Duodenal mucosa (tissue), 2 donors: Measurements from ENCODE around the gene LTO1.
A peak's percentile ranks its signal among the peaks of the same experiment; 100 is the strongest.

Experiments used
- H3K27ac ChIP-seq: one replicate; pipeline ENCODE4 v1.7.0; 2013; ENCODE audit warnings: low read depth, low read length
- H3K27me3 ChIP-seq, 2 donors: one replicate each; pipeline ENCODE4 v1.7.0; 2013; ENCODE audit warnings: low read length in 2 of 2, control low read depth in 1 of 2; ENCODE audit not compliant: insufficient read depth in 2 of 2, control insufficient read depth in 1 of 2
- H3K36me3 ChIP-seq, 2 donors: one replicate each; pipeline ENCODE4 v1.7.0; 2013; ENCODE audit warnings: low read length in 2 of 2, control low read depth in 1 of 2; ENCODE audit not compliant: insufficient read depth in 2 of 2, control insufficient read depth in 1 of 2
- H3K4me1 ChIP-seq, 2 donors: one replicate each; pipeline ENCODE4 v1.7.0; 2013; ENCODE audit warnings: low read length in 2 of 2, control low read depth in 1 of 2; ENCODE audit not compliant: insufficient read depth in 2 of 2, control insufficient read depth in 1 of 2
- H3K4me3 ChIP-seq, 2 donors: one replicate each; pipeline ENCODE4 v1.7.0; 2013; ENCODE audit warnings: low read length in 2 of 2, low read depth in 1 of 2
- H3K9ac ChIP-seq, 2 donors: one replicate each; pipeline ENCODE4 v1.7.0; 2013; ENCODE audit warnings: low read length in 2 of 2, low read depth in 1 of 2
- H3K9me3 ChIP-seq, 2 donors: one replicate each; pipeline ENCODE4 v1.7.0; 2013; ENCODE audit warnings: low read length in 2 of 2, control low read depth in 1 of 2; ENCODE audit not compliant: control insufficient read depth in 1 of 2

The LTO1 gene

DNA sequence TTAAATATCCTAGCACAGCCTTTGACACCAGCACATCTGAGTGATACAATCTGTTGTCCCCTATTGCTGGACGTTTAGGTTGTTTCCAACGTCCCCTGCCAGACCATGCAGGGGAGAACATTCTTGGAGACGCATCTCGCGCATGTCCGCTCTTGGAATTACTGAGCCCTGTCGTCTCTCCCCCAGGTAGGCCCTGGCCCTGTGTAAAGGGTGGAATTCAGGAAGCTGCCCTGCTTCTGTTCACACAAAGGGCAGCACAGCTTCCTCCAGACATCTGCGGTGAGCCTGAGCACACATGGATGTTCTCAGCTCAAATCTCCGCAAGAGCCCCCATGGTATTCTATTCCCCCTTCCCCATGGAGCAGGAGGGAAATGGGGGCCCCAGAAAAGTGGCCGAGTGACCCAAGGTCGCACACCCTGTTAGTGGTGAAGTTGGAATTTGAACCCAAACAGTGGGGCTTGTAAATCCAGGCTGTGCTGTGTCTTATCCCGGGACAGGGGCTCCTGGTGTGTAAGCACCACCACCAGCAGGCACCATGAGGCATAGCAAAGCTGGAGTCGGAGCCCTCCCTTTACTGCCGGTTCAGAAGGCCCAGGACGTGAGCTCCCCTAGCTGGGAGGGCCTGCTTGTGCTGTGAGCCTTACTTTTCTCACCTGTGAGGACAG lies 33.7 kb upstream of the LTO1 start:
- peaks cover 21 to 23% of the 10 kb centered on the region in 2 donors for H3K4me1 ChIP-seq
- peaks cover 3 to 34% of the 10 kb centered on the region in 2 donors for H3K27me3 ChIP-seq
- no peak overlapping the region for H3K4me3 ChIP-seq
- no peaks in the 10 kb centered on the region for H3K36me3 ChIP-seq
- H3K9ac ChIP-seq = no peak overlapping the region
- H3K27ac ChIP-seq = no peak overlapping the region
- no peaks in the 10 kb centered on the region for H3K9me3 ChIP-seq

DNA sequence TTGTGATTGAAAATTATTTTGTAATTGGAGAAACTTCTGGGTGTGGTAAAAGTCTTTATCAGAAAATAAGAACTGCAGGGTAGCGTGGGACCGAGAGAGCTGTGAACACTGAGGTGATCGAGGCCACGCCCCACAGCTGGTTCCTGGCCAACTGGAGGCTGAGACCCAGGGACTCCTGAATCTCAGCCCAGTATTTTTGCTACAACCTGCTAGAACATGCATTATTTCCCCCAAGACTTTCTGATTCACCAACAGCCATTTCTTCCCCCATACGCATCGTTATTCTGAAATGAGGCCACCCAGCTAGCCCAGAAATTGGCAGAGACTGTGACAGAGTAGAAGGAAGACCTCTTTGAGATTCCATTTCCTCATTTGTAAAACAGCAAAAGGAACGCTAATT lies 32.0 kb upstream of the LTO1 start:
- Histone ChIP-seq H3K27me3 (peaks cover 7 to 45% of the 10 kb centered on the region in 2 donors), H3K27ac (no peak overlapping the region), H3K4me1 (peaks cover 21 to 23% of the 10 kb centered on the region in 2 donors), H3K36me3 (no peaks in the 10 kb centered on the region), H3K9me3 (no peaks in the 10 kb centered on the region), H3K4me3 (no peak overlapping the region), H3K9ac (no peak overlapping the region)

DNA sequence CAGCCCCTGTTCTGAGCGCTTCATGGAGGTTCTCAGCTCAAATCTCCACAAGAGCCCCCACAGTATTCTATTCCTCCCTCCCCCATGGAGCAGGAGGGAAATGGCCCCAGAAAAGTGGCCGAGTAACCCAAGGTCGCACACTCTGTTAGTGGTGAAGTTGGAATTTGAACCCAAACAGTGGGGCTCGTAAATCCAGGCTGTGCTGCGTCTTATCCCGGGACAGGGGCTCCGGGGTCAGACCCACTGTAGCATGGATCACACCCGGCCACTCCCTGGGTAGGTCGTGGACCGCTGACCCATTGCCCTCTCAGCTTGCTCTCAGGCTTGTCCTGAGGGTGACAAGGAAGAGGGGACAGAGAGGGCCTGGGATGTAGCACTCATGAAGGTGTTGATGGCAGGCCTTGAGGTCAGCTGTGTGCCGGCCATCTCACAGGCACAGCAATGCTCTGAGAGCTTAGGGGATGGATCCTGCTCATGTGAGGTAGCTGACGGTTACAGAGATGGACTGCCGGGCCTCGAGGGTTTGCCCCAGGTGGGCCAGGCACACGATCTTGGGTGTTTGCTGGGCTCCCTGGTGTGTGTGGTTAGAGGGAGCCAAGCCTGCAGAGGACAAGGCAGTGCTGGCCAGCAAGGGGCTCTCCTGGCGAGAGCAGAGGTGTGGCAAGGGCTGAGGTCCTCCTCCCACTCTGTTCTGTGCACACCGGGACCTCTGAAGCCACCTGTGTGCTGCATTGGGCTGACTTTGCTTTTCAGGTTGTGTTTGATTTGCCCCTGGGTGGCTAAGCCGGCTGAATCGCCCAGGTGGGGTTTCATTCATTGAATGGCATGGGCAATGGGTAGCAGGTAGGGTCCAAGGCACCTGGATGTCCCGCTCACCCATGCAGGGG lies 31.0 kb upstream of the LTO1 start:
- Histone ChIP-seq H3K27ac (no peak overlapping the region), H3K9me3 (no peaks in the 10 kb centered on the region), H3K4me3 (peak overlapping the region; percentile 37 to 38), H3K9ac (no peak overlapping the region), H3K27me3 (peaks cover 10 to 49% of the 10 kb centered on the region in 2 donors), H3K4me1 (peaks cover 21 to 23% of the 10 kb centered on the region in 2 donors), H3K36me3 (no peaks in the 10 kb centered on the region)

DNA sequence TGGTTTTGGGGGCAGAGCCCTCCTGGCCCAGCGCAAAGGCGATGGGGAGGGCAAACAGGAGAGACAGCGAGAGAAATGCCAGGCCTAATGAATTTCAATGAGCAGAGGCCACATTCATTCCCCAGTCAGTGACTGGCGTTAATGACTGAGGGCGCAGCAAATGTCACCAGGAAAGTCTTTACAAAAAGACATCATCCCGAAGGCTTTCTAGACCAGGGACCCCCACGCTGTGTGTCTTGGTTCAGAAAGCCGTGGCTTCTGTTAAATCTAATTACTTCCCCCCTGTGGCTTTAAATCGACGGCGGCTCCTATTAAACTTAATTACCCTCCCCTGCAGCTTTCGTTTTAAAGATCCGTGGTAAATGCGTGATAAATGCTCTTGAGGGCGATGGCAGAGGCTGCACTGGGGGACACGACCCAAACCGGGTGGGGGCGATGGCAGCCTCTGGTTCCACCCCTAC lies 30.2 kb upstream of the LTO1 start:
- peaks cover 10 to 57% of the 10 kb centered on the region in 2 donors for H3K27me3 ChIP-seq
- no peak overlapping the region for H3K27ac ChIP-seq
- H3K9me3 ChIP-seq = no peaks in the 10 kb centered on the region
- H3K4me1 ChIP-seq = peaks cover 29 to 30% of the 10 kb centered on the region in 2 donors
- no peaks in the 10 kb centered on the region for H3K36me3 ChIP-seq
- H3K4me3 ChIP-seq = peak overlapping the region; percentile 37 to 38
- no peak overlapping the region for H3K9ac ChIP-seq

DNA sequence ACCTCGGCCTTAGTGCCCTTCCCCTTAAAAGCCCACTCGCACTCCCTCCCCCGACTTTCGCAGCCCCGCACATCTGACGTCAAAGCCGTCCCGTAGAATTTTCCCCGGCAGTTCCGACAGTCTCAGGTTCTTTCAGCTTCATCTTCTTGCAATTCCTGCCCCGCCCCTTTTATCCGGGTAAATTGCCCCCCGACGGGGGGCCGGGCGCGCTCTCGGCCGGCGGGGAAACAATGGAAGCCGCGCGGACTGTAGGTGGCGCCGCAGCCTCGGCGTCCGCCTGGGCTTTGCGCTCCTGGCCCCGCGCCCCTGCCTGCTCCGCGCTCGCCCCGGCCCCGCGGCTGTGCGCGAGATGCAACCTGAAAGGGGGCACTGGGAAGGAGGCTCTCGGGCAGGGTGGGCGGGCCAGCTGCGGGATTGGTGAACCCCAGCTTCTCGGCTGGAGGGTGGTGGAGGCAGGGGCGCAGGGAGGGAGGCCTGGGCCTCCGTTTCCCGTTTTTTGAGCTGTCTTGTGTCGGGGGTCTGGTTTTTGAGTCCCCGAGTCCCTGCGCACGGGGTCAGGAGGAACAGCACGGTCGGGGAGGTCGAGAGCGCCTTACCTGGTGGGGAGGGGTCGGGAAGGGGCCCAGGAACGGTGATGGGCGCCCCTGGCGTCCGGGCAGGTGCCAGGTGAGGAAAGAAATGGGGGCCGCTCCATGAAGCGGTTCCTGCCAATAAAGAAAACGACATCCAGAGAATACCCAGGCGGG lies 29.5 kb upstream of the LTO1 start:
- peak overlapping the region in 1 of 2 donors; percentile 29 for H3K4me3 ChIP-seq
- peaks cover 29 to 32% of the 10 kb centered on the region in 2 donors for H3K4me1 ChIP-seq
- H3K9ac ChIP-seq = no peak overlapping the region
- no peaks in the 10 kb centered on the region for H3K9me3 ChIP-seq
- H3K36me3 ChIP-seq = no peaks in the 10 kb centered on the region
- H3K27me3 ChIP-seq = peaks cover 9 to 57% of the 10 kb centered on the region in 2 donors
- no peak overlapping the region for H3K27ac ChIP-seq

DNA sequence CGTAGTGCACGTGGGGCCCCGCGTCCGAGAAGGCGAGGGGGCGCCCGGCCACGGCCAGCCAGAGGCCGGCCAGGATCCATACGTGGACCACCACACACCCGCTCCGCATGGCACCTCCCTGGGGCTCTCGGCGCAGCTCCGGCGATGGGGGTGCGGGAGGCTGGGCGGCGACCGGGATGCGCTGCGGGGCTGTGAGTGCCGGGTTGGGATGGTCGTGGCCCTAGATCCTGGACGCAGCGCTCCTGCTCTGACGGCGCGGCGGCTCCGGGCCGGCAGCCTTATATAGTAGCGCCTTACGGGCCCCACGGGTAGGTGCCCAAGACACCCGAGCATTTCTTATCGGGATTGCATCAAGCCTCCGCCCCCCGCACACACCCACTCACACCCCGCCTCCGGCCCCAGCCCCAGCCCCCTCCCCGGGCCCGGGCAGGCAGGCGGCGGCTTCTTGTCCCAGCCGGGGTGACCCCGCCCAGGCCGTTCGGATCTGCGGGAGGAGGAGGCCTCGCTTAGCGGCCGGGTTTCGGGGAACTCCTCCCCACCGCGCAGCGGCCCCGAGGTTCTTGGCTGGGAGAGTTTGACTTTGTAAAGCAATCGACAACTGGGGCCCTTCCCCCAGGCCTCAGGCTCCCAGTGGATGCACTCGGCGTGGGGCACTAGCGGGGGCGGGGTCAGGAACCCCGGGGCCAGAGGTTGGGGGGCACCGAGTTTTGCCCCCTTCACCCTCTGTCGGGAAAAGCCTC lies 28.8 kb upstream of the LTO1 start, which contains the start of gene FGF19:
Gene FGF19 (minus strand): TSS at position 255 of the 740 bp plus-strand sequence. CDS start 146 bp downstream, at position 109.
- Histone ChIP-seq H3K27ac (no peak within 1 kb of the TSS), H3K9ac (no peak within 1 kb of the TSS), H3K4me3 (peak within 1 kb of the TSS in 1 of 2 donors; percentile 29), H3K9me3 (no peaks in the 10 kb centered on the region), H3K27me3 (peaks cover 12 to 58% of the 10 kb centered on the region in 2 donors), H3K4me1 (peaks cover 29 to 32% of the 10 kb centered on the region in 2 donors), H3K36me3 (no peaks in the 10 kb centered on the region)

DNA sequence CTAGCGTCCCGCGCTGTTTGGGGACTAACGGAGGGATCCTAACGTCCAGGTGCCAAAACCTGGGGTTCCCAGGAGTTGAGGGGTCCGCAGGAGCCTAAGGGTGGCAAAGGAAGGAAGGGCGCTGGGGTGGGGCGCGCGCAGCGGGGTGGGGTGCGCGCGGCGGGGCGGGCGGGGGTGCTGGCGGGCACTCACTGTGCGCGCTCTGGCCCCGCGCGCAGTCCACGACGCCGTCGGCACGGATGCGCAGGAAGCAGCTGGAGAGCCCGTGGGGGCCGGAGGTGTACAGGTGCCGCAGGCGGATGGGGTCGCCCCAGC lies 28.3 kb upstream of the LTO1 start:
- no peaks in the 10 kb centered on the region for H3K36me3 ChIP-seq
- no peak overlapping the region for H3K27ac ChIP-seq
- H3K4me1 ChIP-seq = peaks cover 29 to 32% of the 10 kb centered on the region in 2 donors
- H3K27me3 ChIP-seq = peaks cover 16 to 57% of the 10 kb centered on the region in 2 donors
- H3K4me3 ChIP-seq = no peak overlapping the region
- no peaks in the 10 kb centered on the region for H3K9me3 ChIP-seq
- H3K9ac ChIP-seq = no peak overlapping the region

DNA sequence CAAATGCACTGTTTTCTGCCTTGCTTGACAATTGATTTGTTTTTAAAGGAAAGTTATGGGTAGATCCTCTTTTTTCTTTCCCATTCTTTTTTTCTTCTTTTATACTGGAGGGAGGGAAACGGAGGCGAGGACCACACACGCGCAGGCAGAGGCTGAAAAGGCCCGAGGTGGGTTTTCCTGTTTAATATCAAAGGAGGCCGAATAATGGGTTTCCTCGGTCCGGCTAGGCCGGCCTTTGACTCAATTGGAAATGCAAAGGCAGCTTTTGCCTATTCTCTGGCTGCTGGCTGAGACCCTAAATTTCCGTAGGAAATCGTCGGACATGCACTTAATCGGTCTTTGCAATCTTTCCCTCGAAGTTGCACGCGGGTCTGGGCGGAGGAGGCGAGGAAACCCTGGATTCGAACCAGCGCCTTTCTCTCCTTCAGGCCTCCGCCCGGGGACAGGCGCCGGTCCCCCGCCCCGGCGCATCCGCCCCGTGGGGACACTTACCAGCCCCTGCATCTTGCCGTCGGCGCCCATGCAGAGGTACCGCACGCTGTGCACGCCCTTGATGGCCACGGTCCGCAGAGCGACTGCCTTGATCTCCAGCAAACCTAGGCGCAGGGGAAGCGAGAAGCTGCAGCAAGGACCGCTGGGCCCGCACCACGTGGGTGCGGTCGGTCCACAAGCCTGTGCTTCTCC lies 27.8 kb upstream of the LTO1 start:
- no peak overlapping the region for H3K9ac ChIP-seq
- H3K27me3 ChIP-seq = peaks cover 16 to 57% of the 10 kb centered on the region in 2 donors
- H3K9me3 ChIP-seq = no peaks in the 10 kb centered on the region
- no peaks in the 10 kb centered on the region for H3K36me3 ChIP-seq
- H3K4me1 ChIP-seq = peaks cover 29 to 32% of the 10 kb centered on the region in 2 donors
- H3K4me3 ChIP-seq = no peak overlapping the region
- no peak overlapping the region for H3K27ac ChIP-seq

DNA sequence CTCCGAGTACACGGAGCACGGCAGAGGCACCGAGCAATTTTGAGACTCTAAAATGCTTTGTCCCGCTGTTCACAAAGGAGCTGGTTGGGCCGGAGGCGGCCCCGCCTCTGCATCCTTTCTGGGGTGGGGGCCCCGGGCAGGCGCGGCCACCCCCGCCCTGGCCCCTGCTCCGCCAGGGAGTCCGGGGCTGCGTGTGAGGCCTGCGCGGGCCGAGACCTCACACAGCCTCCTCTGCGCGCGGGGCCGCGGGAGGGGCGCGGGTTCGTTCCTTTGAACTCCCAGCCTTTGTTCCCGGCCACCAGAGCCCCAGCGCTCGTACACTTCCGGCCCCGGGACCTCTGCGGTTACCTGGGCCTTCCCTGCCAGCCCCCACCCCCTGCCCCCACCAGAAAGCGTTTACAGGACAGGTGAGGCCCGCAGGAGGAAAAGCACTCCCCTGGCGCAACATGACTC lies 27.1 kb upstream of the LTO1 start:
- Histone ChIP-seq H3K9ac (no peak overlapping the region), H3K9me3 (no peaks in the 10 kb centered on the region), H3K36me3 (no peaks in the 10 kb centered on the region), H3K4me1 (peaks cover 28 to 31% of the 10 kb centered on the region in 2 donors), H3K4me3 (no peak overlapping the region), H3K27ac (no peak overlapping the region), H3K27me3 (peaks cover 18 to 61% of the 10 kb centered on the region in 2 donors)
